RWPE2 (cell line): ENCODE results near the gene DYNC1I1.

Experiments
- ATAC-seq: fragments of 200-7000 bp; cut with Tn5 transposase; 3 replicates; pipeline ENCODE4 v1.9.1; 2021; ENCODE audit warnings: low read depth
- DNase-seq: peaks from one replicate; pipeline ENCODE4 v3.0.0-alpha.2; 2020; ENCODE audit warnings: low spot score
- H3K27ac ChIP-seq: fragments of 450-650 bp; 2 replicates; pipeline ENCODE4 v1.5.1; 2017; ENCODE audit warnings: mild to moderate bottlenecking; ENCODE audit not compliant: poor library complexity, severe bottlenecking
- H3K27me3 ChIP-seq: fragments of 250-450 bp; sonication (Bioruptor Pico); 2 replicates; pipeline ENCODE4 v1.5.1; 2021; ENCODE audit warnings: mild to moderate bottlenecking, moderate library complexity; ENCODE audit not compliant: insufficient read depth, poor library complexity, severe bottlenecking
- H3K36me3 ChIP-seq: fragments of 250-450 bp; sonication (Bioruptor Pico); 2 replicates; pipeline ENCODE4 v1.5.1; 2020; ENCODE audit warnings: low read depth, mild to moderate bottlenecking, moderate library complexity
- H3K4me1 ChIP-seq: fragments of 250-450 bp; sonication (Bioruptor Pico); 2 replicates; pipeline ENCODE4 v1.5.1; 2021; ENCODE audit warnings: mild to moderate bottlenecking, moderate library complexity; ENCODE audit not compliant: insufficient read depth, poor library complexity, severe bottlenecking
- H3K4me3 ChIP-seq: fragments of 250-450 bp; sonication (Bioruptor Pico); 2 replicates; pipeline ENCODE4 v1.5.1; 2021; ENCODE audit warnings: mild to moderate bottlenecking, moderate library complexity; ENCODE audit not compliant: severe bottlenecking
- H3K9me3 ChIP-seq: fragments of 250-450 bp; sonication (Bioruptor Pico); 2 replicates; pipeline ENCODE4 v1.5.1; 2021; ENCODE audit warnings: mild to moderate bottlenecking, moderate library complexity; ENCODE audit not compliant: severe bottlenecking
- CTCF ChIP-seq: fragments of 450-650 bp; IDR thresholded peaks from one replicate; pipeline ENCODE4 v1.5.1; 2017; ENCODE audit warnings: mild to moderate bottlenecking, moderate library complexity; ENCODE audit not compliant: poor library complexity, severe bottlenecking

The DYNC1I1 gene

DNA sequence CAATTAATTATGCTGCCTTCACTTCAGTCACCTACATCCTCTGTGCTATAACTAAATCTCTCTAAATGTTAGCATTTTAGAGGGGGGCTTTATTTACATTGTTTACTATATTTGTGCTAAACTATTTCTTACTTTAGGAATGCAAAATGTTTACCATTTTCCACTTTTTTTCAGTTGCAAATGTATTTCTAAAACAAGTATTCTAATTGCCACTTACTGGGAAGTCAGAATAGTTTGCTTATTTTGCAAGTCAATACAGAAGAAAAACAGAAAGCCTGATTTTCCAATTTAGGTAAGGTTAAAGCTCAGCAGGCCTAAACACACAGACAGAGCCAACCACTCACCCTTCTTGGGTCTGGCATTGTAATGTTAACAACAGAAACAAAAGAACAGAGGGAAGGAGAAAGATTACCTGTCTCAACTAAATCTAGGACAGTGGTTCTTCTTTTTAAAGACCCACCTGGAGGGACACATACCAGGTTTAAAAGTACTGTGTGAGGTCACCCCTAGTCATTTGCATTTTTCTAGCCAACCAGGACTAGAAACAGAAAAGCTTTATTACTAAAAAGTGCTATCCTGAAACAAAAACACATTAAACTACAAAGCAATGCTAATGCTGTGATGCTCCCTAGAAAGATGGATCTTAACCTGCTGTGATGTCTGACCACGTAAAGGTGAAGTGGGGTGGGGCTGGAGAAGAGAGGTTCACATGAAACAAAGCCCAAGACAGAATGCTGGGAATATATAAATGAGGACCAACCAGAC, 371.3 kb downstream of the DYNC1I1 start:
- Histone ChIP-seq H3K4me3 (no peak overlapping the region), H3K36me3 (peaks cover 13% of the 10 kb centered on the region)
- no peak for ATAC-seq

GRCh38 chr7:96144260-96144526, 371.8 kb downstream of the DYNC1I1 start:
- H3K4me3 ChIP-seq: no peak overlapping the region
- H3K27me3 ChIP-seq: no peaks in the 10 kb centered on the region
- H3K9me3 ChIP-seq: no peaks in the 10 kb centered on the region
- H3K4me1 ChIP-seq: no peaks in the 10 kb centered on the region
- no peak overlapping the region for H3K27ac ChIP-seq
- DNase-seq (no peak), ATAC-seq (no peak)
- TF ChIP-seq CTCF: no peak
- H3K36me3 ChIP-seq: peaks cover 13% of the 10 kb centered on the region

More for the DNA sequence above, 371.3 kb downstream of the DYNC1I1 start:
- Histone ChIP-seq H3K27me3 (no peaks in the 10 kb centered on the region), H3K27ac (no peak overlapping the region), H3K9me3 (no peaks in the 10 kb centered on the region), H3K4me1 (no peaks in the 10 kb centered on the region)
- no peak for DNase-seq
- no peak for TF ChIP-seq CTCF
